Calu3 (cell line): ENCODE measurements around the gene GPSM1. TPM values are rescaled to one million over a fixed set of nuclear protein-coding genes. Genes with fewer than 3 reads are reported as not detected.

Source experiments
- Bru-seq: library from RNA; stranded (reverse); fragments of 400-500 nt; gene quantifications from one replicate; lab custom pipeline; 2021; lab: Mats Ljungman, UMichigan
- BruChase-seq, 2 experiments: library from RNA; stranded (reverse); fragments of 400-500 nt; gene quantifications; one replicate each; lab custom pipeline; 2021; lab: Mats Ljungman, UMichigan
- BruUV-seq: library from RNA; stranded (reverse); fragments of 400-500 nt; replicated peaks from 2 replicates; lab custom pipeline; 2021; lab: Mats Ljungman, UMichigan
- CTCF ChIA-PET: fragments of 300-600 bp; sonication (Branson Sonifier 250); formaldehyde crosslinking; loops from one replicate; lab custom pipeline; 2022; ENCODE audit warnings: antibody characterized with exemption; lab: Charles Lee
- DNase-seq: peaks from one replicate; pipeline ENCODE4 v3.0.0; 2022
- H3K27ac Mint-ChIP-seq: one replicate; pipeline ENCODE4 v1.8.0; 2022; ENCODE audit warnings: mixed read lengths; ENCODE audit not compliant: unreplicated experiment
- H3K27me3 Mint-ChIP-seq: one replicate; pipeline ENCODE4 v1.8.0; 2022; ENCODE audit warnings: mixed read lengths; ENCODE audit not compliant: unreplicated experiment
- H3K36me3 Mint-ChIP-seq: one replicate; pipeline ENCODE4 v1.8.0; 2022; ENCODE audit warnings: mild to moderate bottlenecking, moderate library complexity, mixed read lengths; ENCODE audit not compliant: insufficient read depth, unreplicated experiment
- H3K4me1 Mint-ChIP-seq: one replicate; pipeline ENCODE4 v1.8.0; 2022; ENCODE audit warnings: mild to moderate bottlenecking, low read depth, mixed read lengths; ENCODE audit not compliant: unreplicated experiment
- H3K4me3 Mint-ChIP-seq: one replicate; pipeline ENCODE4 v1.8.0; 2022; ENCODE audit warnings: mild to moderate bottlenecking, low read depth, moderate library complexity, mixed read lengths; ENCODE audit not compliant: unreplicated experiment
- H3K9me3 Mint-ChIP-seq: one replicate; pipeline ENCODE4 v1.8.0; 2022; ENCODE audit warnings: low read depth, mixed read lengths; ENCODE audit not compliant: unreplicated experiment
- CTCF ChIP-seq: fragments of 200-600 bp; IDR thresholded peaks from one replicate; pipeline ENCODE4 v1.8.0; 2022; ENCODE audit warnings: antibody characterized with exemption; ENCODE audit not compliant: unreplicated experiment
- intact Hi-C: fragments of 100-400 bp; cut with micrococcal nuclease; formaldehyde crosslinking; loops from one replicate; pipeline ENCODE4 v1.10.0; 2022; ENCODE audit not compliant: unreplicated experiment
- long read RNA-seq: library from polyadenylated mRNA; stranded (forward); transcript quantifications from one replicate; pipeline ENCODE4 v2.0.0, GENCODE V29; 2022
- total RNA-seq: library from RNA; stranded (reverse); gene quantifications from 2 replicates; pipeline ENCODE4 v1.2.3, GENCODE V29; 2022

The GPSM1 gene
- total RNA-seq (3.9 and 5.7 TPM in 2 replicates), Bru-seq, nascent RNA (percentile 22 among the genes with signal in this experiment), BruChase-seq, experiment 1, labeled RNA remaining after a 6-hour chase (percentile 30 among the genes with signal in this experiment), BruChase-seq, experiment 2, labeled RNA remaining after a 2-hour chase (percentile 37 among the genes with signal in this experiment)
- long read RNA-seq, partial matches to known transcripts: 0 of 2 reads
- long read RNA-seq, other reads (novel, unspliced or antisense): 1 of 2 reads

- H3K9me3 Mint-ChIP-seq: no peaks in the 10 kb centered on the region
- peak within 1 kb of the TSS; percentile 24 for H3K4me3 Mint-ChIP-seq
- TF ChIP-seq CTCF: no peak
- DNase-seq: no peak
- CTCF ChIA-PET: no interaction called here
- H3K36me3 Mint-ChIP-seq: no peaks in the 10 kb centered on the region
- no TSS peak for BruUV-seq
- no peak within 1 kb of the TSS for H3K27ac Mint-ChIP-seq
- no peaks in the 10 kb centered on the region for H3K27me3 Mint-ChIP-seq
- no peaks in the 10 kb centered on the region for H3K4me1 Mint-ChIP-seq
- intact Hi-C loops: no loop called here
Measured at GRCh38 chr9:136327304-136327974, at the start of gene GPSM1. TSS of gene GPSM1 (plus strand) at chr9:136327539. CDS start at chr9:136327696, 157 bp downstream.

- no TSS peak for BruUV-seq
- TF ChIP-seq CTCF: no peak
- no peak for DNase-seq
- Mint-ChIP-seq H3K9me3 (no peaks in the 10 kb centered on the region), H3K4me1 (no peaks in the 10 kb centered on the region), H3K27ac (no peak overlapping the region), H3K4me3 (no peak overlapping the region), H3K36me3 (peaks cover 5% of the 10 kb centered on the region), H3K27me3 (peaks cover 35% of the 10 kb centered on the region)
- intact Hi-C loops: no loop called here
- CTCF ChIA-PET: interaction anchor here (1.0 kb wide), 1 partner anchor 10 kb away, joined by 4 read pairs; no protein-coding TSS in a partner anchor
Measured at GRCh38 chr9:136277746-136278145, 49.6 kb upstream of the GPSM1 start.

- no TSS peak for BruUV-seq
- Mint-ChIP-seq H3K4me1 (no peaks in the 10 kb centered on the region), H3K4me3 (no peak overlapping the region), H3K27ac (no peak overlapping the region), H3K9me3 (no peaks in the 10 kb centered on the region), H3K36me3 (peaks cover 5% of the 10 kb centered on the region), H3K27me3 (peaks cover 30% of the 10 kb centered on the region)
- CTCF ChIA-PET: interaction anchor here (0.7 to 1.0 kb wide), 2 partner anchors 11 to 454 kb away, joined by 3 to 4 read pairs; no protein-coding TSS in a partner anchor
- intact Hi-C loops: no loop called here
- no peak for TF ChIP-seq CTCF
- no peak for DNase-seq
Measured at GRCh38 chr9:136278221-136278620, 49.1 kb upstream of the GPSM1 start.

- Mint-ChIP-seq H3K4me3 (no peak overlapping the region), H3K36me3 (peaks cover 5% of the 10 kb centered on the region), H3K4me1 (no peaks in the 10 kb centered on the region), H3K27ac (no peak overlapping the region), H3K27me3 (peaks cover 23% of the 10 kb centered on the region), H3K9me3 (no peaks in the 10 kb centered on the region)
- no peak for DNase-seq
- BruUV-seq: no TSS peak
- CTCF ChIA-PET: interaction anchor here (0.7 to 1.0 kb wide), 2 partner anchors 11 to 455 kb away, joined by 3 to 4 read pairs; no protein-coding TSS in a partner anchor
- TF ChIP-seq CTCF: no peak
- intact Hi-C loops: no loop called here
Measured at GRCh38 chr9:136278894-136279293, 48.4 kb upstream of the GPSM1 start.
